NCI-H2081 treated with DMSO at 0.1 percent for 48 hours (cell line): ENCODE data around the gene OSMR.

Experiments
- DNase-seq: peaks from one replicate; lab custom pipeline; 2025; lab: John Stamatoyannopoulos, UW

The OSMR gene

GRCh38 chr5:38926121-38926520, 80.3 kb downstream of the OSMR start:
- no peak for DNase-seq

- DNase-seq = no peak
Measured at GRCh38 chr5:38927470-38927869, 81.7 kb downstream of the OSMR start.

- DNase-seq = no peak
Measured at GRCh38 chr5:38929838-38930237, 84.0 kb downstream of the OSMR start.

GRCh38 chr5:38931731-38932130, 85.9 kb downstream of the OSMR start:
- no peak for DNase-seq

GRCh38 chr5:38932854-38933408, 87.1 kb downstream of the OSMR start:
- no peak for DNase-seq

- DNase-seq = no peak
Measured at GRCh38 chr5:38935437-38935836, 89.6 kb downstream of the OSMR start.

- no peak for DNase-seq
Measured at GRCh38 chr5:38936269-38936668, 90.5 kb downstream of the OSMR start.

GRCh38 chr5:38938424-38938823, 92.6 kb downstream of the OSMR start:
- DNase-seq = no peak

GRCh38 chr5:38938973-38939372, 93.2 kb downstream of the OSMR start:
- no peak for DNase-seq

GRCh38 chr5:38940230-38940858, 94.5 kb downstream of the OSMR start:
- DNase-seq = no peak

- no peak for DNase-seq
Measured at GRCh38 chr5:38941912-38942311, 96.1 kb downstream of the OSMR start.

- DNase-seq = no peak
Measured at GRCh38 chr5:38944282-38944681, 98.5 kb downstream of the OSMR start.

GRCh38 chr5:38948501-38948900, 102.7 kb downstream of the OSMR start:
- DNase-seq = no peak

GRCh38 chr5:38953426-38954012, 107.7 kb downstream of the OSMR start:
- DNase-seq = no peak

- no peak for DNase-seq
Measured at GRCh38 chr5:38961691-38962090, 115.9 kb downstream of the OSMR start.

- no peak for DNase-seq
Measured at GRCh38 chr5:38968665-38969064, 122.9 kb downstream of the OSMR start.

- DNase-seq = no peak
Measured at GRCh38 chr5:38978036-38978435, 132.2 kb downstream of the OSMR start.

GRCh38 chr5:38979535-38979934, 133.7 kb downstream of the OSMR start:
- DNase-seq = no peak
